SKM-1 treated with dmso at 0.1 percent for 144 hours (cell line): ENCODE data around the gene RILPL1.
"Not testable (repeated sequence)": the region's sequence is repeated elsewhere in the genome, so short reads cannot be mapped to it uniquely, and the experiment has no call there.

Experiments
- DNase-seq: peaks from one replicate; lab custom pipeline; 2025; ENCODE audit not compliant: unreplicated experiment; lab: John Stamatoyannopoulos, UW

RILPL1 gene

DNA sequence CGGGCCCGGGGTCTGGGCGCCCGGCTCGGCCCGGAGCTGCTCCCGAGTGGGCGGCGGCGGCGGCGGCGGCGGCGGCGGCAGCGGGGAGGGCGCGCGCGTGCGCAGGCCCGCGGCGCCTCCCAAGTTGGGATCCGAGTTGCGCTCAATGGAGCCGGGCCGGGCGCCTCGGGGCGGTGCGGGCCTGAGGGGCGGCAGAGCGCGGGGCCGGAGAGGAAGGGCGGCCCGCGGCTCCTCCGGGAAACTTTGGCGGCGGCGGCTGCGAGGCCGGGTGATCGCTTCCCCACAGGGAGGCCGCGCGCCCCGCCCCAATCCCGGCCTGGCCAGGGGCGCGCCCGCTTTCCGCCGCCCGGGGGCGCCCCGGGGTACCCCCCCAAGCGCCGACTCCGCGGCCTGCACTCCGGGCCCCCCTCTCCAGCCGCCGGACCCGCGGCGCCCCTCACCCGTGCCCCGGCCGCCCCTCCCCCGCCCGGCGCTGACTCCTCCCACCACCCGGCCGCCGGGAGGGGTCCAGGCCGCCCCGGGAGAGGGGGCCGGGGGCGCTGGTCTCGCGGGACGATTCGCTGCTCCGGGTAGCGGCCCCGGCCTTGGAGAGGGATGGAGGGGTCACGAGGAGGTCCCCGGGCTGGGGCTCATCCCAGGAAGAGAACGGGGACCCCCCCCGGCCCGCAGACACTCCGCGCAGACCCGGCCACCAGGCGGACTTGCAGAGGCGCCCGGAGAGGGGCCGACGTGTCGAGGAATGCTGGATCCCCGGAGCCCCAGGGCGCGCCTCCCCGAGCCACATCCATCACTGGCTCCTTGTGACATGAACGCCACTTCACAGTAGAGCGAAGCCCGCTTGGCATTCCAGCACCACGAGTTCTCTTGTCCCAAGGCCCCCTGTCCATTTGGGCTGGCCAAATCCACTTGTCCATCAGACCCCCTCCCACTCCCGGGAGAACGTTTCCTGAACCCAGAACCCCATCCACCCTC lies at the start of gene RILPL1:
RILPL1 (minus strand) TSS at position 48 of the 972 bp plus-strand sequence. CDS start 237 bp downstream, outside the sequence.
- DNase-seq, result no peak

DNA sequence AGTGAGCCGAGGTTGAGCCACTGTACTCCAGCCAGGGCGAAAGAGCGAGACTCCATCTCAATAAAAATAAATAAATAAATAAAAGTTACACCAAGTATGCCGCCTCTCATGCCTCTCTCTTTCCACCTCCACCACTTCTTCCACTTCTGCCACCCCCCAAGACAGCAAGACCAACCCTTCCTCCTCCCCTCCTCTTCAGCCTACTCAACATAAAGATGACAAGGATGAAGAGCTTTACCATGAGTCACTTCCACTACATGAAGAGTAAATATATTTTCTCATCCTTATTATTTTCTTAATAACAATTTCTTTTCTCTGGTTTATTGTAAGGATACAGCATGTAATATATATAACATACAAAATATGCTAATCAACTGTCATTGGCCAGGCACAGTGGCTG lies 47.3 kb upstream of the RILPL1 start:
- DNase-seq, result no peak

- DNase-seq, result not testable (repeated sequence)
Observed at GRCh38 chr12:123578829-123579228, 45.3 kb upstream of the RILPL1 start.

GRCh38 chr12:123578243-123578642 lies 44.7 kb upstream of the RILPL1 start:
- no peak for DNase-seq

- DNase-seq, result no peak
Observed at GRCh38 chr12:123576611-123577010, 43.1 kb upstream of the RILPL1 start.

GRCh38 chr12:123573870-123574269 lies 40.4 kb upstream of the RILPL1 start:
- no peak for DNase-seq

DNA sequence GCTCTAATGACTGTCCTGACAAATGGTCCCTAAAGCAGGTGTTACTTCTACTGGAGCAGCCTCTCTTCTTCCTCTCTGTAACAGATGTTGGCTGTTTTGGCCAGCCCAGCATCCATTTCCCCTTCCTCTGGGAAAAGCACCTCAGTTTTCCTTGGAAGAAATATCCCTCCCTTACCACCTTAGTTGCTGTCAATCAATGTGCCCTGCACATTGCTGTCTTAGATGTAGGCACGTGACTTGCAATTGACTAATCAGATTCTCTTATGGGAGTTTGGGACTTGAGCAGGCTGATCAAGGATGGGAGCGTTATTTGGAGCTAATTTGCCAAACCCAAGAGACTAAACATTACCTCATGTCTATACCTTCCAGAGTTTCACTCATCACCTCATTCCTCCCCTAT lies 38.9 kb upstream of the RILPL1 start:
- DNase-seq, result no peak

DNA sequence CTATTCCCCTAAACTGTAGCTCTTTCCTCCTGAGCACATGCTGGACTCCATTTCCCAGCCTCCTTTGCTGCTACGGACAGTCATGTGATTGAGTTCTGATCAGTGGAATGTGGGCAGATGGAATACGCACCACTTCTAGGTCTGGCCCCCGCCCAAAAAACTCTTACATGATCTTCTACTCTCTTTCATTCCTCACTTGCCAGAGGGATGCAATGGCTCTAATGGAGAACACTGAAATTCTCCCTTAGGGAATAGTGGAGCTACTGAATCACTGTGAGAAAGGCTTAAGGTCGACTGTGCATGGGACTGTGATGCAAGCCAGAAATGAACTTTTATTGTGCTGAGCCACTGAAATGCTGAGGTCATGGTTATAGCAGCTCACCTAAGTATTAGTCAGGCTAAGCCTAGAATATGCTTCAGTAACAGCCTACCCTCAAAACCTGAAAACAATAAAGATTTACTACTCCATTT lies 37.9 kb upstream of the RILPL1 start:
- no peak for DNase-seq

DNA sequence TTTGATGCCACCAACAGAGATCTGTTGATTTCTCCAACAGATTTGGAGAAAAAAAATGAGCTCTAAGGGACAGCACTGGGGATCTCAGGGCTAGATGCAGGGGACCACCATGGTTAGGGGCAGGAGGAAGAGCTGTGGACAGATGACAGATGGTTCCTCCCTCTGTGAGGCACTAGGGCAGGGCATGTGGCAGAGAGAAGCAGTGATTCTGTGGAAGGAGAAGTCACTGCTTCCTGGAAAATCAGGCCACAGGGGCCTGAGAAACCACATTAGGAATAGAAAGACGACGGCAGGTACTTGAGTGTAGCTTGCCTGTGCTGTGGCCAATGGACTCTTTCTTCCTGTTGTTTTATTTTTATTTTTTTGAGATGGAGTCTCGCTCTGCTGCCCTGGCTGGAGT lies 25.9 kb upstream of the RILPL1 start:
- no peak for DNase-seq

DNA sequence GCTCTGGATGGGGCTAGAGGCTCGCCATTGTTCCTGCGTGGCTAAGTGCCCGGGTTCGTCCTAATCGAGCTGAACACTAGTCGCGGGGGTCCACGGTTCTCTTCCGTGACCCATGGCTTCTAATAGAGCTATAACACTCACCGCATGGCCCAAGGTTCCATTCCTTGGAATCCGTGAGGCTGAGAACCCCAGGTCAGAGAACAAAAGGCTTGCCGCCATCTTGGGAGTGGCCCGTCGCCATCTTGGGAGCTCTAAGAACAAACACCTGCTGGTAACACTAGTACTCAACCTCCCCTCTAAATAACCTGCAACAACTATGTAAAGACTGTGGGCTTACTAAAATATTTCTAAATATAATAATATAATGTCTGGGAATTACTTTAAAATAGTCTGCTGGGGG lies 25.0 kb upstream of the RILPL1 start:
- DNase-seq, result not testable (repeated sequence)

DNA sequence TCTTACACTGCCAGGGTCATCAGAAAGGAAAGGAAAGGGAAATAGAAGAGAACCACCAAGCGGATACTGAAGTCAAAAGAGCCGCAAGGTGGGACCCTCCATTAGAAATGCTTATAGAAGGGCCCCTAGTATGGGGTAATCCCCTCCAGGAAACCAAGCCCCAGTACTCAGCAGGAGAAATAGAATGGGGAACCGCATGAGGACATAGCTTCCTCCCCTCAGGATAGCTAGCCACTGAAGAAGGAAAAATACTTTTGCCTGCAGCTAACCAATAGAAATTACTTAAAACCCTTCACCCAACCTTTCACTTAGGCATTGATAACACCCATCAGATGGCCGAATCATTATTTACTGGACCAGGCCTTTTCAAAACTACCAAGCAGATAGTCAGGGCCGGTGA lies 21.3 kb upstream of the RILPL1 start:
- DNase-seq, result not testable (repeated sequence)

GRCh38 chr12:123554136-123554535 lies 20.6 kb upstream of the RILPL1 start:
- DNase-seq, result peak; percentile 12

DNA sequence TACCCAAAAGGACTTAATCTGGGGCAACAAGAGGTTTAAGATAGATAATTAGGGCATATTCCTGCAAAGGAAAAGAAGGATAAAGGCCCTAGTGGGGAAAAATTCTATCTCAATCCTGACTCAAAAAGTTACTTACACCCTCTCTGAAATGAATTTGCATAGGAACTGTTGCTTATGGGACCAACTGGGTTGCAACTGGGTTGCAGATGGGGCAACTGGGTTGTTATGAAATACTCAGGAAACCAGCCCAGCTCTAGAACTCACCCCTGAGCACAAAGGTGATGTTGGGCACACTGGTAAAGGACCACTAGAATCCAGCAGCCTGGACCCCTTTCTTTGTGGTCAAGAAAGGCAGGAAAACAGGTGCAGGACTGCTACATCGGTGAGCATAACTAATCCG lies 17.2 kb upstream of the RILPL1 start:
- no peak for DNase-seq

DNA sequence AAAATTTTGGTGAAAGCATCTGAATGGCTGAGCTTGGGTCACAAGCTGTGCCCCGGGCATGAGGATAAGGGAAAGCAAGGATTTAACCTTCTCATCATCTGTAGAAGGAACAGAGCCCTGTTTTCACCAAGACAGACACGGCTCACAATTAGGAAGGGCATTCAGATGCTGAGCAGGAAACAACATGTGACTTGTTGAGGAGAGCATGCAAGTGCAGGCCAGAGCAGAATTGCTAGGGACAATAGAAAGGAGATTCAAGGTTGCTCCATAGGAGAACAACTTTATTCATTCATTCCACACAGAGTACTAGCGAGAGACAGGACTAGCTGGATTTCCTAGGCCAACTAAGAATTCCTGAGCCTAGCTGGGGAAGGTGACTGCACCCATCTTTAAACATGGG lies 14.6 kb upstream of the RILPL1 start:
- no peak for DNase-seq

DNA sequence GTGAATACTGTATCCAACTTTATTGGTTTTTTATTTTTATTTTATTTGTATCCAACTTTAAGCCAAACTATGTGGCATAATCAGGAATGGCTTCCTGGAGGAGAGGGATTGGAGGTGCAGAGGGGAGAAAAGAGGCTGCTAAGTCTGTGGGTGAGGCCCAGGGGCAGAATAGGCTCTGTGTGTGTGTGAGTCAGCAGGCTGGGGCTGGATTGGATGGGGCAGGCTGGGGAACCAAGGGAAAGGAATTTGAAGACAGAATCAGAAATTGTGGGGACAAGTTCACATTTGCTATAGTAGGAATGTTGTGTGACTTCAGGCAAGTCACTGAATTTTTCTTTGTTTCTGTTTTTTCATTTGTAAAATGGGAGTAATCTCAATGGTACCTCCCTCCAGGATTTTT lies 12.8 kb upstream of the RILPL1 start:
- no peak for DNase-seq

DNA sequence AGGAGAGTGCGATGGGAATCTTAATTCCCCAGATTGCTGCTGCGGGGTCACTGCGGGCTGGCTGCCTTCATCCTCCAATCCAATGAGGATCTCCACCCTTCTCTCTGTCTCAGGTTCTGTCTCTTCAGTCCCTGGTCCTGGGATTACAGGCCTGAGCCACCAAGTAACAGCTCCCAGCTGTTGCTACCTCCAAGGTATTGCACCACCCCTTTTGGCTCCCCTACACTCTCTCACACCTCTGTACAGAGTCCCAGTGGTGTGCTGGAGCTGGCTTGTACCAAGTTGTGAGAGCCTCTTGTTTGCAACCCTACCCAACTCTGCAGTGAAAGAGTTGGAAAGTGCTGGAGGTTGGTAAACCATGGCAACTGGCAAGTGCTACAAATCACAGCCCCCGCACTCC lies 10.0 kb upstream of the RILPL1 start:
- no peak for DNase-seq

- DNase-seq, result no peak
Observed at GRCh38 chr12:123540899-123541662, 7.6 kb upstream of the RILPL1 start.

DNA sequence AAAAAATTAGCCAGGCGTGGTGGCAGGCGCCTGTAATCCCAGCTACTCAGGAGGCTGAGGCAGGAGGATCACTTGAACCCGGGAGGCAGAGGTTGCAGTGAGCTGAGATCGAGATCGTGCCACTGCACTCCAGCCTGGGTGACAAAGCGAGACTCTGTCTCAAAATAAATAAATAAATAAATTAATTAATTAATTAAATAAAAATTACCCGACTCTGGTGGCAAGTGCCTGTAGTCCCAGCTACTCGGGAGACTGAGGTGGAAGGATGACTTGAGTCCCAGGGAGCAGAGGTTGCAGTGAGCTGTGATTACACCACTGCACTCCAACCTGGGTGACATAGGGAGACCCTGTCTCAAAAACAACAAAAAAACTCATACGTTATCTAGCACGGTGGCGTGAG lies 2.4 kb upstream of the RILPL1 start:
- not testable (repeated sequence) for DNase-seq

DNA sequence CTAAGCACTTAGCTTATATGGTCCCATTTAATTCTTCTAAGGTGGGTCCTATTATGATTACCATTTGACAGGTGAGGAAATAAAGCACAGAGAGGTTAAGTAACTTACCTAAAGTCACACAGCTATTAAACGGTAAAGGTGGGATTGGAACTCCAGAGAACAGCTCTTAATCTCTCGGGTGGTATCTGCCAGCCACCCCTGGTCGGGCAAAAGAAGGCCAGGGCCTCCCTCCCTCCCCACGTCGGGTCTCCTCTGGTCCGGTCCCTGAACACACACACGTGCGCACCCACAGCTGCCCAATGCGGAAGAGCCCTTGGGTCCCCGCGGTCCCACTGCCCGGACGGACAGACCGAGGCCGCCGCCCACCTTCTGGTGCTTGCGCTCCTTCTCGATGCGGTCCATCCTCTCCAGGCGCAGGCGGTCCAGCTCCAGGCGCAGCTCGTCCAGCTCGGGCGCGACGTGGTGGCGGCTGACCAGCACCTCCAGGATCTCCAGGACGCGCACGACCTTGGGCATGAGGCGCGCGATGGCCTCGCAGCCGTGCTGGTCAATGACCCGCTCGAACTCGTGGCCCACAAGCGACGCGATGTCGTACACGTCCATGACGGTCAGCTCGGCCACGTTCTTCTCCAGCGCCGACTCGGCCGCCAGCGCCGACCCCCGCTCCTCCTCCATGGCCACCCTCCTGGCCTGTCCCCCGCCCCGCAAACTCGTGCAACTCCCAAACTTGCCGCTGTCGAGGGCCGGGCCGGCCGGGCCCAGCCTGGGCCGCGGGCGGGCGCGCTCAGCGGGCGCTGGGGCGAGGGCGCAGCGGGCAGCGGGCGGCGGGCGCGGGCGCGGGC lies 490 bp downstream of the RILPL1 start:
- DNase-seq, result no peak

GRCh38 chr12:123532019-123532418 lies 1.5 kb downstream of the RILPL1 start:
- peak; percentile 30 for DNase-seq

DNA sequence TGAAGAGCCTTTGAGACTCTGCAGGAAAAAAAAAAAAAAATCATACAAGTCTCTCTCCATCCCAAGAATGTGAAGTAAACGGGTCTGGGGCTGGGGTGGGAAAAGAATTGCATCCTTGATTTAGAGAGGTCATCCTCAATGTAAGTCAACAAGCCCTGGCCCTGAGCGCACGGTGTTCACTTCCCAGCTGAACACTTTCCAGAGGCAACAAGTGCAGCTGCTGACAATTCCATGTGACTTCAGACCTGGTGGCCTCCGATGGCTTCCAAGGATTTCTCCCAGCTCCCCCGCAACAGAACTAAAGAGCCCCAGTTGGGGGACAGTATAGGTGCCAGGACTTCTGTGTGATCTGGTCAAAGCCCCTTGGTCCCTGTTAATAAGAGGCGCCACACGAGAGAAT lies 2.4 kb downstream of the RILPL1 start:
- no peak for DNase-seq
